A549 (cell line): Measurements from ENCODE around the gene DUOX2.

Source experiments
- EP300 ChIP-seq, 2 experiments: fragments of >200 bp; sonication (Bioruptor Twin); formaldehyde crosslinking; IDR thresholded peaks; 2 replicates in 1 of 2; 3 replicates in 1 of 2; pipeline ENCODE4 v1.6.1; 2016 to 2017
- ESRRA ChIP-seq: fragments of 150-350 bp; IDR thresholded peaks from 2 replicates; pipeline ENCODE4 v1.6.1; 2014; ENCODE audit warnings: mild to moderate bottlenecking, low read length, borderline replicate concordance
- MAFK ChIP-seq: fragments of 450-650 bp; IDR thresholded peaks from 2 replicates; pipeline ENCODE4 v1.6.1; 2014; ENCODE audit not compliant: partially characterized antibody
- PHF8 ChIP-seq: fragments of 200-600 bp; sonication (generic); IDR thresholded peaks from 2 replicates; pipeline ENCODE4 v1.6.1; 2016; ENCODE audit warnings: low read depth, mild to moderate bottlenecking, antibody characterized with exemption, moderate library complexity, borderline replicate concordance
- POLR2AphosphoS2 ChIP-seq: conservative IDR thresholded peaks from 2 replicates; pipeline ENCODE4 v1.6.1; 2012; ENCODE audit warnings: low read length, improper control_type of control experiment, inconsistent platforms
- RFX5 ChIP-seq: fragments of 450-650 bp; IDR thresholded peaks from 2 replicates; pipeline ENCODE4 v1.7.1; 2014; ENCODE audit warnings: antibody characterized with exemption, mild to moderate bottlenecking, moderate library complexity
- SMC3 ChIP-seq: fragments of >200 bp; sonication (Bioruptor Twin); formaldehyde crosslinking; IDR thresholded peaks from 3 replicates; pipeline ENCODE4 v1.6.1; 2018; ENCODE audit warnings: inconsistent platforms
- SREBF2 ChIP-seq: fragments of 450-650 bp; IDR thresholded peaks from 2 replicates; pipeline ENCODE4 v1.6.1; 2014; ENCODE audit warnings: mild to moderate bottlenecking, moderate library complexity
- TF ChIP-seq, protein P1 (sequence below): fragments of >200 bp; sonication (Bioruptor Twin); formaldehyde crosslinking; IDR thresholded peaks from 3 replicates; pipeline ENCODE4 v1.5.1; 2016
- TF ChIP-seq, protein P2 (sequence below): fragments of 450-650 bp; IDR thresholded peaks from 2 replicates; pipeline ENCODE4 v1.6.1; 2014; ENCODE audit warnings: antibody characterized with exemption
- TF ChIP-seq, protein P3 (sequence below): IDR thresholded peaks from 2 replicates; pipeline ENCODE4 v1.6.1; 2012; ENCODE audit warnings: low read depth, borderline replicate concordance

DNA sequence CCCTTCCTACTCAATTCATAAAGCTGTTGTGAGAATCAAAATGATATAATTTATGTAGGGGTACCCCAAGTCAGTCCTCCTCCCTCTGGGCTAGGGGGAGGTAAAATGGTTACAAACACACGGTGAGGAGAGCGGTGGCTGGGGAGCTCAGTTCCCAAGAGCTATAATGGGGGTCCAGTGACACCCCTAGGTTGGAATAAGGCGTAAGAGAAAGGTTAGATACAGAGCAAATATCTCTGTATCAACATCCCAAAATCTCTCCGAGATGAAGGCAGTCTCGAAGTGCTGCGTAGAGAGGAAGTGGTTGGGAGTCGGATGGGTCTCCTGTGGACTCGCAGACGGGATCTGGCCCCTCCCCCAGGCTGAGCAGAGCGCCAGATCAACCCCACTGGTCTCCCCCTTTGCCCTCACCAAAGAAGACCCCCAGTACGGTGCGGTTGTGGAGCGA, 1.8 kb downstream of the DUOX2 start:
- TF ChIP-seq SREBF2 (no peak), MAFK (no peak), POLR2AphosphoS2 (no peak), PHF8 (no peak), SMC3 (no peak), EP300 (IDR thresholded peaks at IDR 0.05) (no peak), RFX5 (no peak), ESRRA (no peak)
- TF ChIP-seq, protein P1, sequence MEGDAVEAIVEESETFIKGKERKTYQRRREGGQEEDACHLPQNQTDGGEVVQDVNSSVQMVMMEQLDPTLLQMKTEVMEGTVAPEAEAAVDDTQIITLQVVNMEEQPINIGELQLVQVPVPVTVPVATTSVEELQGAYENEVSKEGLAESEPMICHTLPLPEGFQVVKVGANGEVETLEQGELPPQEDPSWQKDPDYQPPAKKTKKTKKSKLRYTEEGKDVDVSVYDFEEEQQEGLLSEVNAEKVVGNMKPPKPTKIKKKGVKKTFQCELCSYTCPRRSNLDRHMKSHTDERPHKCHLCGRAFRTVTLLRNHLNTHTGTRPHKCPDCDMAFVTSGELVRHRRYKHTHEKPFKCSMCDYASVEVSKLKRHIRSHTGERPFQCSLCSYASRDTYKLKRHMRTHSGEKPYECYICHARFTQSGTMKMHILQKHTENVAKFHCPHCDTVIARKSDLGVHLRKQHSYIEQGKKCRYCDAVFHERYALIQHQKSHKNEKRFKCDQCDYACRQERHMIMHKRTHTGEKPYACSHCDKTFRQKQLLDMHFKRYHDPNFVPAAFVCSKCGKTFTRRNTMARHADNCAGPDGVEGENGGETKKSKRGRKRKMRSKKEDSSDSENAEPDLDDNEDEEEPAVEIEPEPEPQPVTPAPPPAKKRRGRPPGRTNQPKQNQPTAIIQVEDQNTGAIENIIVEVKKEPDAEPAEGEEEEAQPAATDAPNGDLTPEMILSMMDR, result no peak
- TF ChIP-seq, protein P2, sequence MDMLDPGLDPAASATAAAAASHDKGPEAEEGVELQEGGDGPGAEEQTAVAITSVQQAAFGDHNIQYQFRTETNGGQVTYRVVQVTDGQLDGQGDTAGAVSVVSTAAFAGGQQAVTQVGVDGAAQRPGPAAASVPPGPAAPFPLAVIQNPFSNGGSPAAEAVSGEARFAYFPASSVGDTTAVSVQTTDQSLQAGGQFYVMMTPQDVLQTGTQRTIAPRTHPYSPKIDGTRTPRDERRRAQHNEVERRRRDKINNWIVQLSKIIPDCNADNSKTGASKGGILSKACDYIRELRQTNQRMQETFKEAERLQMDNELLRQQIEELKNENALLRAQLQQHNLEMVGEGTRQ, result no peak
- TF ChIP-seq, protein P3, sequence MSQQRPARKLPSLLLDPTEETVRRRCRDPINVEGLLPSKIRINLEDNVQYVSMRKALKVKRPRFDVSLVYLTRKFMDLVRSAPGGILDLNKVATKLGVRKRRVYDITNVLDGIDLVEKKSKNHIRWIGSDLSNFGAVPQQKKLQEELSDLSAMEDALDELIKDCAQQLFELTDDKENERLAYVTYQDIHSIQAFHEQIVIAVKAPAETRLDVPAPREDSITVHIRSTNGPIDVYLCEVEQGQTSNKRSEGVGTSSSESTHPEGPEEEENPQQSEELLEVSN, result no peak
